HG03439 (cell line): ENCODE data around the gene KIAA0753.
"Not testable (repeated sequence)": the region's sequence is repeated elsewhere in the genome, so short reads cannot be mapped to it uniquely, and the experiment has no call there.

Source experiments
- ATAC-seq: cut with Tn5 transposase; IDR thresholded peaks from one replicate; pipeline ENCODE4 v1.9.1; 2021; ENCODE audit warnings: mild to moderate bottlenecking, moderate library complexity; ENCODE audit not compliant: unreplicated experiment

The KIAA0753 gene

DNA sequence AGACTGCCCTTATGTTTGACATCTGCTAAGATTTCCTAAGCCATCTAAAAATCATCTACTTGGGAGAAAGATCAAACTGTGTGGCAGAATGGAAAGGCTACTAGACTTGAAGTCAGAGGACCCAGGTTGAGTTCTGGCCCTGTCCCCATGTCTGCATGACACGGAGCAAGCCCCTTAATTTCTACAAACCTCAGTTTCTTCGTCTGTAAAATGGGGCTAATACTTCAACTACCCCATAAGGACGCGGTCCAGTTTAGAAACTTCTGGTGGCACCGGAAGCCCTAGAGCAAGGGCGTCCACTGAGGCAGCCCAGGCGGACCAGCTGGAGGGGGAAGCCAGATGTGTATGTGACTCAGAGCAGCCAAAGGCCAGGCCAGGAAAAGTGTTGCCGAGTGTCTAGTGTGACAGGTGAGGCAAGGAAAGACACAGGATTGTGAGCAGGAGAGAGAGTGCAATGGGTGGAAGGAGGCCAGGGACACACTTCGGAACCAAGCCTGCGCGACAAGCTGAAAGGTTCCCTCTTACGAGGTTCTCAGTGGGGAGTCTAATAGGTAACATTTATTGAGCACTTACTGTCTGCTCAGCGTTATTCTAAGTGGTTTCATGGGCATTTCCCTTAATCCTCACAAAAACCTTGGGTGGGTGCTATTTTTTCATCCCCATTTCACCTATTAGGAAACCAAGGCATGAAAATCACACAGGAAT, 66.4 kb downstream of the KIAA0753 start:
- no peak for ATAC-seq

- ATAC-seq, result not testable (repeated sequence)
These were observed 67.0 kb downstream of the KIAA0753 start for GRCh38 chr17:6573495-6573894.

GRCh38 chr17:6572972-6573370, 67.5 kb downstream of the KIAA0753 start:
- ATAC-seq, result no peak

DNA sequence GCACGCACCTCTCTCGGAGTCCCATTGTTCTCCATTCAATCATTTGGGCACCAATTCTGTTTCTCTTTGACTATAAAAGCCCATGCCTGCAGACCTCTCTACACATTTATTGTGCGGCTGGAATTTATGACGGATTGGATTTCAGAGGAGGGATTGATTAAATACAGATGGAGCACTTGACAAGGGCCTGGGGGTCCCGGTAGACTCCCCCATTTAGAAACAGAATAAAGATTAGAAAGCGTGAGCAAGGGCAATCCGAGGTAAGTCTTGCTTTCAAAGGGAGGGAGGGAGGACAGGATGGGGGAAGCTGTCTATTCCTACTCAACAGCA, 69.1 kb downstream of the KIAA0753 start:
- no peak for ATAC-seq

DNA sequence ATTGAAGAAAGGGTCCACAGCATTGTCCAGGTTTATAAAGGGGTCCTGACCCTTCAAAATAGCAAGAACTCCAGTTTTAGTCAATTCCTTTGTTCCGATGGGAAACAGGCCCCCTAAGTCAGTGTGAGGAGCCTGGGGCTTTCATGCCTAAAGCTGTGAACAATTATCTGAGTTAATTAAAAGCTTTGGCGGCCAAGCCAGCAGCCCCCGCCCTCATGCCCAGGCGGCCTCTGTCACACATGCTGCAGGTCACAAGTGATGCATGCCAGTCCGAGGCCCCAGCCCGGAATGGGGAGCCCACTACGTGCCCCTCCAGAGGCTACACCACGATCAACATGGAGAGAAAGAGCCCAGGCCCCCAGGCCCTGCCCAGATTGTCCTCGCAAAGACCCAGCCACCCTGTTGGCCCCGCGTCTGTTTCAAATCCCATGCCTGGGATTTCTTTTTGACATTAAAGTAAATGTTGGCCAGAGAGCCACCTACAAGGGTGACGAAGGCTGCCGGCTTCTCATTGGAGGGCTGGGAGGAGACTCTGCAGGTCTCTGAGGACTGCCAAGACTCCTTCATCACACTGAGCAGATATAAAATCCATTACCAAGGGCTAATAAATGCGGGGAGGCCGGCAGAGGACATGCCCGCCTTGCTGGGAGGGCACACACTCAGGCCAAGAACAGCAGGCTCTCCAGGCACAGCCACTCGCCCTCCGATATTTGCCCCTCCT, 69.6 kb downstream of the KIAA0753 start:
- ATAC-seq, result no peak

- no peak for ATAC-seq
These were observed 70.9 kb downstream of the KIAA0753 start for GRCh38 chr17:6569370-6570285.

GRCh38 chr17:6568184-6568758, 72.2 kb downstream of the KIAA0753 start:
- ATAC-seq, result no peak

GRCh38 chr17:6567528-6568183, 72.9 kb downstream of the KIAA0753 start:
- ATAC-seq, result no peak

- no peak for ATAC-seq
These were observed 79.1 kb downstream of the KIAA0753 start for GRCh38 chr17:6561446-6561845.

DNA sequence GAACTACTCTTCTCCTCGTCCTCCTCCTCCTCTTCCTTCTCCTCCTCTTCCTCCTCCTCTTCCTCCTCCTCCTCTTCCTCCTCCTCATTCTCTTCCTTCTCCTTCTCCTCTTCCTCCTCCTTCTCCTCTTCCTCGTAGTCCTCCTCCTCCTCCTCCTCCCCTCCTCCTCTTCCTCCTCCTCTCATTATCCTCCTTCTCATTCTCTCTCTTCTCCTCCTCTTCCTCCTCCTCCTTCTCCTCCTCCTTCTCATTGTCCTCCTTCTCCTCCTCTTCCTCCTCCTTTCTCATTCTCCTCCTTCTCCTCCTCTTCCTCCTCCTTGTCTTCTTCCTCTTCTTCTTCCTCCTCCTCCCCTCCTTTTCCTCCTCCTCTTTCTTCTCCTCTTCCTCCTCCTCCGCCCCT, 80.0 kb downstream of the KIAA0753 start:
- ATAC-seq, result no peak

DNA sequence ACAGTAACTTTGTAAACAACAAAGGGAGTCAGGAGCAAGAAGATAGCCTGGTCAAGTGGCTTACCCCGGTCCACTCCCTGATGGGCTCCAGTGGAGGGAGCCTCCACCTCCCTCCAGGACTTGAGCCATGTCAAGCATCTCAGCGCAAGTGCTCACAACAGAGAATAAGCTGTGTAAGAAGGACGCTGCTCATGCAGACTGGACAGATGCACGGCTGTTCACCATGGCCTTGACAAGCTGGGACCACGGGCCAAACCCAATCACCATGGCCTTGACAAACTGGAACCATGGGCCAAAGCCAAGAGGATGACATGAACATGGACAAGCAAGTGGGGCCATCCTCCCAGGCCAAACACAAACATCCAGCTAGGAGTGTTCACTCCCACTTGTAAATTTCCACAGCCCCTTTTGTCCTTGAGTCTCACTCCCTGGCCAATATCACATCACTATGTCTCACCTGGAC, 80.7 kb downstream of the KIAA0753 start:
- no peak for ATAC-seq

- ATAC-seq, result no peak
These were observed 81.4 kb downstream of the KIAA0753 start for GRCh38 chr17:6558932-6559752.

- no peak for ATAC-seq
These were observed 82.2 kb downstream of the KIAA0753 start for GRCh38 chr17:6558276-6558675.

- no peak for ATAC-seq
These were observed 83.5 kb downstream of the KIAA0753 start for GRCh38 chr17:6557040-6557438.

DNA sequence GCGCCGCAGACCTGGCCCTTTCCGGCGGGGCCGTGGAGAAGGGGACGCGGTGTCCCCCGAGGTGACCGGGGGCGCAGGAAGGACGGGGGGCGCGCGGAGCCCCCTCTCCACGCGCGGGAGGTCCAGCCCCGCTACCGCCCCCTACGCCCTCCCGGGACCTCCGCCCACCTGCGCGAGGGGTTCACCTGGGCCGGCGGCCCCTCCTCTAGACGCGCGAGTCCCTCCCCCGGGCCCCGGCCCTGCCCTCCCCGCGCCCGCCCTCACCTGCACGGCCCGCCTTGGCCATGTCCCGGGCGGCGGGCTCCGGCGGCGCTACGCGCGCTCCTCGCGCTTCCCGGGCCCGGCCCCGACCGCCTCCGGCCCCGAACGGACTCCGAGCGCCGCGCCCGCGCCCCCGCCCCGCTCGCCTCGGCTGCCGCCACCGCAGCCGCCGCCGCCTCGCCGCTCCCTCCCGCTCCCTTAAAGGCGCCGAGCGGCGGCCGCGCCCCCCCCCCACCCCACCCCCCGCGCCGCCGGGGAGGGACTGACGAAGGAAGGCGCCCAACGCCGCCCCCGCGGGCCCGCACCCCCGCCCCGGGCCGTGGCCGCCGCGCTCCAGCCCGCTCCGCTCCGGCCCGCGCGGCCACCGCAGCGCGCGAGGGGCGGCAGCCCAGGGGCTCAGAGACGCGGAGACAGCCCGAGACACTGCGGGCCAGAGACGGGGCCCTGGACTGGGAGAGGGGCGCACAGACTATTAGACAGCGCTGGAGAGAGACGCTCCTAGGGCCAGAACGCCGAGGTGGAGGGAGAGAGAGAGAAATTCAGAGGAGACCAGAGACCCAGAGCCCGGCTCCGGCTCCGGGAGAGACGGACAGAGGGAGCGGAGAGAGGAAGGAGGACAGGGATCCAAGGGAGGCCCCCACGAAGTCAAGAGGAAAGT, 84.1 kb downstream of the KIAA0753 start, which contains the start of gene PITPNM3:
Gene PITPNM3, minus strand, starts transcription at position 435 of the 919 bp plus-strand sequence. Its CDS starts 149 bp downstream, at position 286.
- ATAC-seq, result no peak

- no peak for ATAC-seq
These were observed 85.0 kb downstream of the KIAA0753 start for GRCh38 chr17:6555331-6556120.

GRCh38 chr17:6554871-6555330, 85.6 kb downstream of the KIAA0753 start:
- no peak for ATAC-seq

DNA sequence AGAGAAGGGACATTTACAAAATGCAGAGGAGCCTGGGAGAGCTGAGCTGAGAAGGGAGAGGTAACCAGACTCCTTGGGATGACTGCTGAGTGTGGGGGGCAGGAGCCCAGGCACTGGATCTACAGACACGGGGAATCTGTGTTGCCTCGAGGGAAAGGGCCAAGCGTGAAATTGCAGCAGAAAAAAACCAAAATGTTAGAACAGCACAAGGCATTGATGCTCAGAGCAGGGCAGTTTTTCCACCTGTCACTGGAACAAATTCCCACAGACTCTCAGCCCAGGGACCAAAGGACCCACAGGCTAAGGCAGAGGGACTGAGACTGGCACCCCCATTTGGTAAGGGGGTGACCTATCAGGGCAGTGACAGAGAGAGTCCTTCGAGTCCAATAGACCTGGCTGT, 86.2 kb downstream of the KIAA0753 start:
- ATAC-seq, result no peak
